HEK293 (cell line): ENCODE results near the gene PALB2.

Experiments
- CTCF ChIA-PET: fragments of 350-600 bp; formaldehyde crosslinking; extraction: SDS; loops from one replicate; lab custom pipeline; 2021; ENCODE audit warnings: antibody characterized with exemption; lab: Yijun Ruan, JAX
- POLR2A ChIA-PET: fragments of 300-600 bp; formaldehyde crosslinking; extraction: SDS; loops from one replicate; lab custom pipeline; 2020; ENCODE audit warnings: antibody characterized with exemption, inconsistent platforms; lab: Yijun Ruan, JAX
- H3K27ac ChIP-seq: fragments of 200-500 bp; sonication (Bioruptor generic); 2 replicates; pipeline ENCODE4 v1.5.1; 2014; ENCODE audit warnings: low read depth, low read length, control low read depth, inconsistent platforms; ENCODE audit errors: extremely low read depth
- H3K36me3 ChIP-seq, 2 experiments: fragments of 200-500 bp in 1 of 2; sonication (Bioruptor generic) in 1 of 2; 1 replicate in 1 of 2; 2 replicates in 1 of 2; pipeline ENCODE4 v1.5.1; 2014 to 2017; ENCODE audit warnings: inconsistent platforms in 2 of 2, low read length in 2 of 2; ENCODE audit not compliant: control insufficient read depth in 2 of 2, insufficient read depth in 1 of 2
- H3K4me1 ChIP-seq: fragments of 200-500 bp; sonication (Bioruptor generic); 2 replicates; pipeline ENCODE4 v1.5.1; 2014; ENCODE audit warnings: mild to moderate bottlenecking, low read length, inconsistent platforms; ENCODE audit not compliant: control insufficient read depth, insufficient read depth
- H3K4me3 ChIP-seq: 2 replicates; pipeline ENCODE4 v1.5.1; 2011; ENCODE audit warnings: low read depth, mild to moderate bottlenecking, control low read depth, low read length, moderate library complexity
- H3K9me3 ChIP-seq: fragments of 200-500 bp; sonication (Bioruptor generic); 2 replicates; pipeline ENCODE4 v1.5.1; 2014; ENCODE audit warnings: low read depth, low read length, inconsistent platforms; ENCODE audit not compliant: control insufficient read depth, insufficient read depth
- ATF2 ChIP-seq: fragments of 450-650 bp; formaldehyde crosslinking; IDR thresholded peaks from 2 replicates; pipeline ENCODE4 v1.5.1; 2016; ENCODE audit warnings: missing biosample characterization, missing genetic modification characterization, low read depth
- BCL11A ChIP-seq: fragments of 450-650 bp; formaldehyde crosslinking; IDR thresholded peaks from 2 replicates; pipeline ENCODE4 v1.5.1; 2016; ENCODE audit warnings: low read depth, missing biosample characterization, missing genetic modification characterization
- EGR2 ChIP-seq: fragments of 450-650 bp; formaldehyde crosslinking; IDR thresholded peaks from 2 replicates; pipeline ENCODE4 v1.5.1; 2016; ENCODE audit warnings: low read depth, missing biosample characterization, missing genetic modification characterization
- FEZF1 ChIP-seq: fragments of 450-650 bp; formaldehyde crosslinking; IDR thresholded peaks from 2 replicates; pipeline ENCODE4 v1.5.1; 2016; ENCODE audit warnings: missing biosample characterization, missing genetic modification characterization
- KLF17 ChIP-seq: fragments of 450-650 bp; formaldehyde crosslinking; IDR thresholded peaks from 2 replicates; pipeline ENCODE4 v1.5.1; 2016; ENCODE audit warnings: missing biosample characterization, missing genetic modification characterization
- KLF7 ChIP-seq: fragments of 450-650 bp; formaldehyde crosslinking; IDR thresholded peaks from 2 replicates; pipeline ENCODE4 v1.5.1; 2016; ENCODE audit warnings: missing biosample characterization, missing genetic modification characterization, borderline replicate concordance
- ZBTB11 ChIP-seq: fragments of 450-650 bp; formaldehyde crosslinking; conservative IDR thresholded peaks from 2 replicates; pipeline ENCODE4 v1.5.1; 2016; ENCODE audit warnings: low read depth, missing biosample characterization, missing genetic modification characterization
- ZNF248 ChIP-seq: fragments of 450-650 bp; formaldehyde crosslinking; IDR thresholded peaks from 2 replicates; pipeline ENCODE4 v1.5.1; 2017; ENCODE audit warnings: missing biosample characterization, missing genetic modification characterization
- ZNF518A ChIP-seq: fragments of 450-650 bp; formaldehyde crosslinking; conservative IDR thresholded peaks from 2 replicates; pipeline ENCODE4 v1.5.1; 2016; ENCODE audit warnings: low read depth, missing biosample characterization, missing genetic modification characterization
- ZNF571 ChIP-seq: fragments of 450-650 bp; formaldehyde crosslinking; IDR thresholded peaks from 2 replicates; pipeline ENCODE4 v1.5.0; 2017; ENCODE audit warnings: missing biosample characterization, missing genetic modification characterization
- ZNF580 ChIP-seq: fragments of 450-650 bp; formaldehyde crosslinking; IDR thresholded peaks from 2 replicates; pipeline ENCODE4 v1.5.1; 2016; ENCODE audit warnings: missing biosample characterization, missing genetic modification characterization
- ZNF624 ChIP-seq: fragments of 450-650 bp; formaldehyde crosslinking; IDR thresholded peaks from 2 replicates; pipeline ENCODE4 v1.5.1; 2017; ENCODE audit warnings: missing biosample characterization, missing genetic modification characterization
- ZNF701 ChIP-seq: fragments of 450-650 bp; formaldehyde crosslinking; IDR thresholded peaks from 2 replicates; pipeline ENCODE4 v1.5.1; 2016; ENCODE audit warnings: missing biosample characterization, missing genetic modification characterization
- ZNF830 ChIP-seq: fragments of 450-650 bp; IDR thresholded peaks from 2 replicates; pipeline ENCODE4 v1.5.0; 2018; ENCODE audit warnings: missing biosample characterization, missing genetic modification characterization, low read depth, mild to moderate bottlenecking, moderate library complexity

The PALB2 gene

GRCh38 chr16:23670137-23670776 lies 29.1 kb upstream of the PALB2 start:
- ChIA-PET POLR2A (no interaction called here), CTCF (interaction anchor here (1.4 kb wide), 1 partner anchor 9 kb away, joined by 5 read pairs; the partner anchor contains the start of gene PLK1)
- peaks cover 4 to 89% of the 10 kb centered on the region in 2 experiments; a peak in 2 of 3 replicates for H3K36me3 ChIP-seq
- no peaks in the 10 kb centered on the region for H3K4me1 ChIP-seq
- TF ChIP-seq KLF7: no peak
- no peak for TF ChIP-seq ZNF518A
- no peak for TF ChIP-seq ZNF830 (tag by site-specific recombination)
- no peak for TF ChIP-seq FEZF1 (tag by site-specific recombination)
- no peak for TF ChIP-seq ATF2
- no peak for TF ChIP-seq ZBTB11
- TF ChIP-seq ZNF624 (tag by site-specific recombination): no peak
- TF ChIP-seq ZNF701: no peak
- TF ChIP-seq ZNF248 (tag by site-specific recombination): no peak
- no peak for TF ChIP-seq BCL11A (tag by site-specific recombination)
- no peak for TF ChIP-seq ZNF571
- TF ChIP-seq KLF17 (tag by site-specific recombination): no peak
- no peak for TF ChIP-seq EGR2
- no peak for TF ChIP-seq ZNF580 (tag by site-specific recombination)
- no peak overlapping the region for H3K4me3 ChIP-seq
- no peak overlapping the region for H3K27ac ChIP-seq
- H3K9me3 ChIP-seq: no peaks in the 10 kb centered on the region
